HL-60 (cell line): Measurements from ENCODE around the gene CAMTA1.

Experiments
- GABPA ChIP-seq: IDR thresholded peaks from 2 replicates; pipeline ENCODE4 v1.6.1; 2012; ENCODE audit warnings: low read depth
- POLR2AphosphoS5 ChIP-seq: IDR thresholded peaks from 2 replicates; pipeline ENCODE4 v1.6.1; 2012; ENCODE audit warnings: low read depth
- SPI1 ChIP-seq: IDR thresholded peaks from 2 replicates; pipeline ENCODE4 v1.6.1; 2012; ENCODE audit warnings: low read depth, mild to moderate bottlenecking, borderline replicate concordance
- TF ChIP-seq, protein P1 (sequence below): IDR thresholded peaks from one replicate; pipeline ENCODE4 v1.5.1; 2011; ENCODE audit warnings: low read length, control low read depth, inconsistent platforms; ENCODE audit not compliant: insufficient read depth
- TF ChIP-seq, protein P2 (sequence below): IDR thresholded peaks from 2 replicates; pipeline ENCODE4 v1.6.1; 2012; ENCODE audit warnings: low read depth; ENCODE audit not compliant: insufficient replicate concordance

DNA sequence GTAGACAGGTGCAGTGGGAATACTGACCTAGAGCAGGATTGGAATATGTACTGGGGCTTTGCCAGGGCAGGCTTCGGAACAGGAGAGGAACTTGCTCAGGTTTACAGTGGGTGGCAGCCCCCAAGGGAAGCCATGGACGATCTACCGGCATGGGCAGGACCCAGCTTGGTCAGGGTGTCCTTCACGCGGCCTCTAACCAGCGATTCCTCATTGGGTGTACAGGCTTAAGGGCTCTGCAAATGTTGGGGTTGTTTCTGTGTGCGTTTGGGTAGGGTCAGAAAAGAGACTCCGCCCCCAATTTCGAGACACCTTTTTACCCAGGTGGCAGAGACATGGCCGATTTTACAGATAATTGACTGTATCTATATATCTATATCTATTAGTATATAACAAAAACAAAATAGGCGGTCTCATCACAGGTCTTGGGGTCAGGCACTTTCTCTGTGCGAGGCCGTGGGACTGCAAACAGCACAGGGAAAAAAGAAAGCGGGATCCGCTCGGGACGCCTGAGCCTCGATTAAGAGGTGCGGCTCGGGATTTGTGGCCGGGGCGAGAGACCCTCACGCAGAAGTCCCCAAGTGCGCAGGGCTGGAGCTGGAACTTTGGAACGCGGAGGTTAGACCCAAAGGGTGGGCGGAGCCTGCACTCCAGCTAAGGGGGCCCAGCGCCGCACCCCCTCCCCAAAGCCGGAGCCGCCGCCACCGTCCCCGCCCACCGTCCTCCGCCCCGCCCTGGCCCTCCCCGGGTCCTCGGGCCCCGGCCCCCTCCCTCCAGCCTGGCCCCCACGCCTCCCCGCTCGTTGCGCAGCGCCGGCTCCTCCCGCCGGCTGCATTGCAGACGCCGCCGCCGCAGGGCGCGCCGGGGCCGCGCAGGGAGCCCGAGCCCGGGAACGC lies 918.3 kb downstream of the CAMTA1 start:
- no peak for TF ChIP-seq POLR2AphosphoS5
- TF ChIP-seq, protein P1, sequence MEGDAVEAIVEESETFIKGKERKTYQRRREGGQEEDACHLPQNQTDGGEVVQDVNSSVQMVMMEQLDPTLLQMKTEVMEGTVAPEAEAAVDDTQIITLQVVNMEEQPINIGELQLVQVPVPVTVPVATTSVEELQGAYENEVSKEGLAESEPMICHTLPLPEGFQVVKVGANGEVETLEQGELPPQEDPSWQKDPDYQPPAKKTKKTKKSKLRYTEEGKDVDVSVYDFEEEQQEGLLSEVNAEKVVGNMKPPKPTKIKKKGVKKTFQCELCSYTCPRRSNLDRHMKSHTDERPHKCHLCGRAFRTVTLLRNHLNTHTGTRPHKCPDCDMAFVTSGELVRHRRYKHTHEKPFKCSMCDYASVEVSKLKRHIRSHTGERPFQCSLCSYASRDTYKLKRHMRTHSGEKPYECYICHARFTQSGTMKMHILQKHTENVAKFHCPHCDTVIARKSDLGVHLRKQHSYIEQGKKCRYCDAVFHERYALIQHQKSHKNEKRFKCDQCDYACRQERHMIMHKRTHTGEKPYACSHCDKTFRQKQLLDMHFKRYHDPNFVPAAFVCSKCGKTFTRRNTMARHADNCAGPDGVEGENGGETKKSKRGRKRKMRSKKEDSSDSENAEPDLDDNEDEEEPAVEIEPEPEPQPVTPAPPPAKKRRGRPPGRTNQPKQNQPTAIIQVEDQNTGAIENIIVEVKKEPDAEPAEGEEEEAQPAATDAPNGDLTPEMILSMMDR = no peak
- no peak for TF ChIP-seq GABPA
- TF ChIP-seq, protein P2, sequence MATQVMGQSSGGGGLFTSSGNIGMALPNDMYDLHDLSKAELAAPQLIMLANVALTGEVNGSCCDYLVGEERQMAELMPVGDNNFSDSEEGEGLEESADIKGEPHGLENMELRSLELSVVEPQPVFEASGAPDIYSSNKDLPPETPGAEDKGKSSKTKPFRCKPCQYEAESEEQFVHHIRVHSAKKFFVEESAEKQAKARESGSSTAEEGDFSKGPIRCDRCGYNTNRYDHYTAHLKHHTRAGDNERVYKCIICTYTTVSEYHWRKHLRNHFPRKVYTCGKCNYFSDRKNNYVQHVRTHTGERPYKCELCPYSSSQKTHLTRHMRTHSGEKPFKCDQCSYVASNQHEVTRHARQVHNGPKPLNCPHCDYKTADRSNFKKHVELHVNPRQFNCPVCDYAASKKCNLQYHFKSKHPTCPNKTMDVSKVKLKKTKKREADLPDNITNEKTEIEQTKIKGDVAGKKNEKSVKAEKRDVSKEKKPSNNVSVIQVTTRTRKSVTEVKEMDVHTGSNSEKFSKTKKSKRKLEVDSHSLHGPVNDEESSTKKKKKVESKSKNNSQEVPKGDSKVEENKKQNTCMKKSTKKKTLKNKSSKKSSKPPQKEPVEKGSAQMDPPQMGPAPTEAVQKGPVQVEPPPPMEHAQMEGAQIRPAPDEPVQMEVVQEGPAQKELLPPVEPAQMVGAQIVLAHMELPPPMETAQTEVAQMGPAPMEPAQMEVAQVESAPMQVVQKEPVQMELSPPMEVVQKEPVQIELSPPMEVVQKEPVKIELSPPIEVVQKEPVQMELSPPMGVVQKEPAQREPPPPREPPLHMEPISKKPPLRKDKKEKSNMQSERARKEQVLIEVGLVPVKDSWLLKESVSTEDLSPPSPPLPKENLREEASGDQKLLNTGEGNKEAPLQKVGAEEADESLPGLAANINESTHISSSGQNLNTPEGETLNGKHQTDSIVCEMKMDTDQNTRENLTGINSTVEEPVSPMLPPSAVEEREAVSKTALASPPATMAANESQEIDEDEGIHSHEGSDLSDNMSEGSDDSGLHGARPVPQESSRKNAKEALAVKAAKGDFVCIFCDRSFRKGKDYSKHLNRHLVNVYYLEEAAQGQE = no peak
- TF ChIP-seq SPI1 = no peak
